Upper lobe of left lung (tissue), 6 donors: Measurements from ENCODE around the gene LYST. TPM values are rescaled to one million over a fixed set of nuclear protein-coding genes. Genes with fewer than 3 reads are reported as not detected.

Experiments used
- ATAC-seq, 2 donors: fragments of 200-7000 bp; cut with Tn5 transposase; one replicate each; pipeline ENCODE4 v1.9.1; 2022; ENCODE audit warnings: mild to moderate bottlenecking in 2 of 2, moderate library complexity in 2 of 2; ENCODE audit not compliant: low FRiP score in 2 of 2
- DNase-seq, 2 donors: peaks; one replicate each; pipeline ENCODE4 v3.0.0-alpha.2; 2019 to 2020
- H3K27ac ChIP-seq, 4 donors: fragments of 200-600 bp; sonication (generic); one replicate each; pipeline ENCODE4 v1.5.1; 2016 to 2019
- H3K27me3 ChIP-seq, 4 donors: fragments of 200-600 bp; sonication (generic); one replicate each; pipeline ENCODE4 v1.5.1; 2017 to 2019
- H3K36me3 ChIP-seq, 4 donors: fragments of 200-600 bp; sonication (generic); one replicate each; pipeline ENCODE4 v1.5.1; 2016 to 2019
- H3K4me1 ChIP-seq, 4 donors: fragments of 200-600 bp; sonication (generic); one replicate each; pipeline ENCODE4 v1.5.1; 2018 to 2019
- H3K4me3 ChIP-seq, 4 donors: fragments of 200-600 bp; sonication (generic); one replicate each; pipeline ENCODE4 v1.5.1; 2017 to 2019; ENCODE audit warnings: mild to moderate bottlenecking in 2 of 4, moderate library complexity in 1 of 4
- H3K9me3 ChIP-seq, 4 donors: fragments of 200-600 bp; sonication (generic); one replicate each; pipeline ENCODE4 v1.5.1; 2018 to 2019
- EP300 ChIP-seq, 4 donors: sonication (generic); formaldehyde crosslinking; IDR thresholded peaks; one replicate each; pipeline ENCODE4 v1.5.1; 2017; ENCODE audit warnings: antibody characterized with exemption in 4 of 4, control low read depth in 2 of 4
- POLR2A ChIP-seq, 4 donors: fragments of 450-650 bp; IDR thresholded peaks; one replicate each; pipeline ENCODE4 v1.5.1; 2016 to 2017; ENCODE audit warnings: antibody characterized with exemption in 4 of 4, mild to moderate bottlenecking in 2 of 4
- POLR2AphosphoS5 ChIP-seq, 2 donors: sonication (generic); formaldehyde crosslinking; IDR thresholded peaks; one replicate each; pipeline ENCODE4 v1.5.1; 2017; ENCODE audit warnings: antibody characterized with exemption in 2 of 2
- WGBS, 2 donors: methylation state at CpG; one replicate each; pipeline ENCODE4 v1.1.5; 2017 to 2018; 5-methylcytosine and 5-hydroxymethylcytosine counted together
- total RNA-seq, 6 donors: library from RNA; depleted of rRNA in 4 of 6; stranded (reverse); fragments of >200 nt in 4 of 6; gene quantifications; one replicate each; pipeline versions ENCODE4 v1.1.0 to v1.2.1, GENCODE V29; 2016 to 2021
- TF ChIP-seq, protein P1 (sequence below), 6 experiments: fragments of 450-650 bp in 4 of 6; fragments of 200-600 bp in 2 of 6; sonication (generic) in 2 of 6; IDR thresholded peaks; one replicate each; pipeline ENCODE4 v1.5.1; 2016 to 2019; ENCODE audit warnings: antibody characterized with exemption in 6 of 6
- donor health status: DM: no; HTN: no; CAD: no; lungs with moderate emphysema.
- donor health status: DM: no; HTN: yes; CAD: no; lungs with severe emphysema.

LYST gene
- total RNA-seq, 6 donors from 2014 or later: 34.0 to 87.0 (median 54.0) TPM

DNA sequence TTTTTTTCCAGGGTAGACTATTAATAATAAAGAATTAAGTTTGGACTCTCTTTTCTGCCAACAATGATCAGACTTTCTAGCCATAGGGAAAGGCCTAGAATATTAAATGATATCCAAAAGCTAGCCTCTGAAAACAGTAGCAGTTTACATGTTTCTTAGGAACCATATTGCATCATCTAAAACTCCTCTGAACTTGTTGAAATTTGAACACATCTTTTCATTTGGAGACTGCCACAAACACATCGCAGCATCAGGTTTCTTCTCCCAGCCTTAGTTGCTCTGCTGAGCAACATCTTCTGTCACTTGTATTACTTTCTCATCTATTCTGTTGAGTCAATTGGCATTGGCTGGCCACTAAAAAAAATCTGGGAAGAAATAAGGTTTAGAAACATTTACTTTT is 153.9 kb downstream of the LYST start:
- H3K36me3 ChIP-seq: peaks cover 0 to 76% (median 31%) of the 10 kb centered on the region in 4 donors
- no peak overlapping the region for H3K27ac ChIP-seq
- DNase-seq (no peak), ATAC-seq (no peak)
- no peak overlapping the region for H3K4me3 ChIP-seq
- WGBS, 2 donors: 93 to 100% methylated on average over 1 of the region's 1 CpG
- TF ChIP-seq, protein P1, sequence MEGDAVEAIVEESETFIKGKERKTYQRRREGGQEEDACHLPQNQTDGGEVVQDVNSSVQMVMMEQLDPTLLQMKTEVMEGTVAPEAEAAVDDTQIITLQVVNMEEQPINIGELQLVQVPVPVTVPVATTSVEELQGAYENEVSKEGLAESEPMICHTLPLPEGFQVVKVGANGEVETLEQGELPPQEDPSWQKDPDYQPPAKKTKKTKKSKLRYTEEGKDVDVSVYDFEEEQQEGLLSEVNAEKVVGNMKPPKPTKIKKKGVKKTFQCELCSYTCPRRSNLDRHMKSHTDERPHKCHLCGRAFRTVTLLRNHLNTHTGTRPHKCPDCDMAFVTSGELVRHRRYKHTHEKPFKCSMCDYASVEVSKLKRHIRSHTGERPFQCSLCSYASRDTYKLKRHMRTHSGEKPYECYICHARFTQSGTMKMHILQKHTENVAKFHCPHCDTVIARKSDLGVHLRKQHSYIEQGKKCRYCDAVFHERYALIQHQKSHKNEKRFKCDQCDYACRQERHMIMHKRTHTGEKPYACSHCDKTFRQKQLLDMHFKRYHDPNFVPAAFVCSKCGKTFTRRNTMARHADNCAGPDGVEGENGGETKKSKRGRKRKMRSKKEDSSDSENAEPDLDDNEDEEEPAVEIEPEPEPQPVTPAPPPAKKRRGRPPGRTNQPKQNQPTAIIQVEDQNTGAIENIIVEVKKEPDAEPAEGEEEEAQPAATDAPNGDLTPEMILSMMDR (IDR thresholded peaks at IDR 0.05): no peak
- TF ChIP-seq EP300 (IDR thresholded peaks at IDR 0.05) (no peak), POLR2A (IDR thresholded peaks at IDR 0.05) (no peak), POLR2AphosphoS5 (IDR thresholded peaks at IDR 0.05) (no peak)
- no peaks in the 10 kb centered on the region for H3K9me3 ChIP-seq
- no peaks in the 10 kb centered on the region for H3K27me3 ChIP-seq
- H3K4me1 ChIP-seq: no peaks in the 10 kb centered on the region

DNA sequence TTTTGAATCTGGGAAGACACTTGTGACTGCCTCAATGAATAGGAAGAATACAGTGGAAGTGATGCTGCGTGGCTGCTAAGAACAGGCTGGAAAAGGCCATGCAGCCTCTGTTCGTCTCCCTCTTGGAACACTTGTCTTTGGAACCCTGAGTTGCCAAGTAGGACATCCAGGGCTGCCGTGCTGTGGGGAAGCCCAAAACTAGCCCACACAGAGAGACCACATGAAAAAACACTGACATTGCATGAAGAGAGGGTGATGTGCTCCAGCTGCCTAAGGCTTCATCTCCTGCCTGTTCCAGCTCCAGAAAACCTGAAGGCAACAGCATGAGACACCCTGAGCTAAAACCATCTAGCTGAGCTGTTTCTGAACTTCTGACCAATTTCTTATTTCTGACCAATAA is 156.0 kb downstream of the LYST start:
- H3K9me3 ChIP-seq: no peaks in the 10 kb centered on the region
- no peak overlapping the region for H3K4me3 ChIP-seq
- no peak for DNase-seq
- H3K4me1 ChIP-seq: no peaks in the 10 kb centered on the region
- no peak for ATAC-seq
- H3K27ac ChIP-seq: no peak overlapping the region
- H3K27me3 ChIP-seq: no peaks in the 10 kb centered on the region
- WGBS, 2 donors: 81 to 90% methylated on average over 3 of the region's 3 CpGs
- peaks cover 0 to 76% (median 31%) of the 10 kb centered on the region in 4 donors for H3K36me3 ChIP-seq
- no peak for TF ChIP-seq EP300 (IDR thresholded peaks at IDR 0.05)
- TF ChIP-seq POLR2AphosphoS5 (IDR thresholded peaks at IDR 0.05): no peak
- no peak for TF ChIP-seq POLR2A (IDR thresholded peaks at IDR 0.05)
- TF ChIP-seq, protein P1 (IDR thresholded peaks at IDR 0.05): no peak

DNA sequence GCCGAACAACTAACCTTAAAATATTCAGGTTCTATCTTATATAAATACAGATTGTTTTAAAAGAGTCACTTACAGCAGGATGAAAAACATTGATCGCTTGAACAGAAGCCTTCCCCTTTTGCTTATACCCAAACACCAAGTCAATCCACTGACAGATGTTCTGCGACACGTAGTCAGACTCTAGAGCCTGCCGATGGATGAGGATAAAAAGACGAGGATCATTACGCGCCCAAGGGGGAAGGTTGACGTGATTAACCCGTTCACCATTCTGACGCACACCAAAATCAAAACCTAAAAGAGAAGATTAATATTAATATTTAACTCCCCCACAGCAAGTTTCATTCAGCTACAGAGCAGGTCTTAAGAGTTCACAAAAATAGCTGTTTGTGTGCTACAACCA is 157.7 kb downstream of the LYST start:
- no peaks in the 10 kb centered on the region for H3K4me1 ChIP-seq
- no peak overlapping the region for H3K4me3 ChIP-seq
- no peak for ATAC-seq
- H3K27ac ChIP-seq: no peak overlapping the region
- no peak for DNase-seq
- 94 to 96% methylated on average over 11 of the region's 11 CpGs for WGBS, 2 donors
- H3K9me3 ChIP-seq: no peaks in the 10 kb centered on the region
- H3K36me3 ChIP-seq: peaks cover 0 to 75% (median 23%) of the 10 kb centered on the region in 4 donors
- no peaks in the 10 kb centered on the region for H3K27me3 ChIP-seq
- TF ChIP-seq POLR2AphosphoS5 (IDR thresholded peaks at IDR 0.05): no peak
- TF ChIP-seq EP300 (IDR thresholded peaks at IDR 0.05): no peak
- TF ChIP-seq, protein P1 (IDR thresholded peaks at IDR 0.05): no peak
- no peak for TF ChIP-seq POLR2A (IDR thresholded peaks at IDR 0.05)

DNA sequence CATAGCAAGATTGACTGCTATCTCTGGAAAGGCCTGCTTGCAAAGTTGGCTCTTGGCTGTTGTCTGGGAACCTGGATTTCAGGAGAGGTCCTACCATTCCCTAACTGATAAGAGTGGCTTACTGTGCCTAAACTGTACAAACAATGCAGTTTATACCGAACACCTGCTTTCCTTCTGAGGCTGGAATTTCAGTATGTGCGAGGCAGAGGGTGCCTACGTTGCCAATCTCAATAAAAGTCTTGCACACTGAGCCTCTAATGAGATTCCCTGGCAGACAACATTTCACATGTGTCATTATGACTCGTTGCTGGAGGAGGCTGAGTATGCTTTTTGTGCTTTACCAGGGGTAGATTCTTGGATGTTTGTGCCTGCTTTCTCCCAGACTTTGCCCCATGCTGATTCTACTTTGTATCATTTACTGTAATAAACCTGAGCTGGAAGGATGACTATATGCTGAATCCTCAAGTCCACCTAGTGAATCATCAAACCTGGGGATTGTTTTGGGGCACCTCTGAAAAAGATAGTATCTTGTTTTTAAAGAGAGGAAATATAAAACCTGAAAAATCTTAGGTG is 158.2 kb downstream of the LYST start:
- Histone ChIP-seq H3K4me3 (no peak overlapping the region), H3K36me3 (peaks cover 0 to 73% (median 22%) of the 10 kb centered on the region in 4 donors), H3K9me3 (no peaks in the 10 kb centered on the region), H3K27ac (no peak overlapping the region), H3K4me1 (no peaks in the 10 kb centered on the region), H3K27me3 (no peaks in the 10 kb centered on the region)
- WGBS, 2 donors: 84 to 95% methylated on average over 4 of the region's 4 CpGs
- TF ChIP-seq, protein P1 (IDR thresholded peaks at IDR 0.05): no peak
- TF ChIP-seq POLR2A (IDR thresholded peaks at IDR 0.05) (no peak), POLR2AphosphoS5 (IDR thresholded peaks at IDR 0.05) (no peak), EP300 (IDR thresholded peaks at IDR 0.05) (no peak)
- DNase-seq (no peak), ATAC-seq (no peak)

DNA sequence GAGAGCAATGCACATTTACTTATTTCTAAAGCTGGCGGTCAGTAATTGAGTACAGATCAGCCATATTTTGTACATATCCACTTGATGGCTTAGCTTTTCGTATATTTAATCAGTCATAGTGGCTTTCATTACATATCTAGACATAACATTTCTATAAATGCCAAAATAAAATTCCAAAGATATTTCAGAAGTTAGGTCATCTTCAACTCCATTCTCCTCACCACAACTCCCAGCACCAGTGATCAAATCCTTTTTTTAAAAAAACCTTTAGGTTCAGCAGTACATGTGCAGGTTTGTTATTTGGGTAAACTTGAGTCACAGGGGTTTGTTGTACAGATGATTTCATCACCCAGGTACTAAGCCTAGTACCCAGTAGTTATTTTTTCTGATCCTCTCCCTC is 163.2 kb downstream of the LYST start:
- Histone ChIP-seq H3K27ac (no peak overlapping the region), H3K4me3 (no peak overlapping the region), H3K27me3 (no peaks in the 10 kb centered on the region), H3K9me3 (no peaks in the 10 kb centered on the region), H3K4me1 (no peaks in the 10 kb centered on the region), H3K36me3 (peaks cover 10 to 83% (median 32%) of the 10 kb centered on the region in 4 donors)
- DNase-seq: no peak
- TF ChIP-seq EP300 (IDR thresholded peaks at IDR 0.05) (no peak), POLR2A (IDR thresholded peaks at IDR 0.05) (no peak), POLR2AphosphoS5 (IDR thresholded peaks at IDR 0.05) (no peak)
- TF ChIP-seq, protein P1 (IDR thresholded peaks at IDR 0.05): no peak
- no peak for ATAC-seq
- WGBS, 2 donors: 93% methylated on average over 2 of the region's 2 CpGs
